MM.1S (cell line): ENCODE results near the gene RCOR1.

Source experiments
- DNase-seq: peaks from one replicate; pipeline ENCODE4 v3.0.0-alpha.2; 2015
- H2AFZ ChIP-seq: fragments of 300-600 bp; sonication (generic); 2 replicates; pipeline ENCODE4 v1.6.0; 2016; ENCODE audit warnings: antibody characterized with exemption, low read length
- H3F3A ChIP-seq: fragments of 300-600 bp; sonication (generic); 2 replicates; pipeline ENCODE4 v1.6.1; 2016; ENCODE audit warnings: mild to moderate bottlenecking, antibody characterized with exemption, low read length, moderate library complexity, mixed read lengths; ENCODE audit not compliant: insufficient read depth
- H3K27ac ChIP-seq: fragments of 300-600 bp; sonication (generic); 2 replicates; pipeline ENCODE4 v1.5.1; 2016; ENCODE audit warnings: mild to moderate bottlenecking, low read length
- H3K27me3 ChIP-seq: fragments of 300-600 bp; sonication (generic); replicated peaks from 2 replicates; pipeline ENCODE4 v1.6.0; 2016; ENCODE audit warnings: low read length; ENCODE audit not compliant: insufficient read depth
- H3K36me3 ChIP-seq: fragments of 300-600 bp; sonication (generic); replicated peaks from 2 replicates; pipeline ENCODE4 v1.6.1; 2016; ENCODE audit warnings: mild to moderate bottlenecking, low read length, mixed read lengths; ENCODE audit not compliant: insufficient read depth
- H3K4me1 ChIP-seq: fragments of 300-600 bp; sonication (generic); 2 replicates; pipeline ENCODE4 v1.6.1; 2016; ENCODE audit warnings: low read length, mixed read lengths
- H3K4me2 ChIP-seq: fragments of 300-600 bp; sonication (generic); 2 replicates; pipeline ENCODE4 v1.6.0; 2016; ENCODE audit warnings: low read depth, low read length
- H3K4me3 ChIP-seq: fragments of 300-600 bp; sonication (generic); 2 replicates; pipeline ENCODE4 v1.5.1; 2016; ENCODE audit warnings: low read length, mixed read lengths
- H3K79me2 ChIP-seq: fragments of 300-600 bp; sonication (generic); 2 replicates; pipeline ENCODE4 v1.6.1; 2016; ENCODE audit warnings: mixed run types, low read length, mixed read lengths
- H3K9ac ChIP-seq: fragments of 300-600 bp; sonication (generic); 2 replicates; pipeline ENCODE4 v1.6.1; 2016; ENCODE audit warnings: low read length, mixed read lengths
- H3K9me2 ChIP-seq: fragments of 300-600 bp; sonication (generic); replicated peaks from 2 replicates; pipeline ENCODE4 v1.6.1; 2016; ENCODE audit warnings: mild to moderate bottlenecking, low read length, mixed read lengths; ENCODE audit not compliant: insufficient read depth
- H3K9me3 ChIP-seq: fragments of 300-600 bp; sonication (generic); replicated peaks from 2 replicates; pipeline ENCODE4 v1.6.1; 2016; ENCODE audit warnings: mild to moderate bottlenecking, low read length, mixed read lengths; ENCODE audit not compliant: insufficient read depth
- H4K20me1 ChIP-seq: fragments of 300-600 bp; sonication (generic); 2 replicates; pipeline ENCODE4 v1.6.1; 2016; ENCODE audit warnings: mild to moderate bottlenecking, low read length, moderate library complexity, mixed read lengths; ENCODE audit not compliant: insufficient read depth
- CTCF ChIP-seq: fragments of 300-600 bp; sonication (generic); IDR thresholded peaks from 2 replicates; pipeline ENCODE4 v1.5.1; 2016; ENCODE audit warnings: antibody characterized with exemption, low read length, mixed read lengths
- EZH2 ChIP-seq: fragments of 300-600 bp; sonication (generic); optimal IDR thresholded peaks from 2 replicates; pipeline ENCODE3; 2017; ENCODE audit warnings: low read depth, mild to moderate bottlenecking, antibody characterized with exemption, low read length, mixed read lengths
- EZH2phosphoT487 ChIP-seq: fragments of 300-600 bp; sonication (generic); IDR thresholded peaks from 2 replicates; pipeline ENCODE4 v1.6.1; 2018; ENCODE audit warnings: antibody characterized with exemption, low read length

The RCOR1 gene

DNA sequence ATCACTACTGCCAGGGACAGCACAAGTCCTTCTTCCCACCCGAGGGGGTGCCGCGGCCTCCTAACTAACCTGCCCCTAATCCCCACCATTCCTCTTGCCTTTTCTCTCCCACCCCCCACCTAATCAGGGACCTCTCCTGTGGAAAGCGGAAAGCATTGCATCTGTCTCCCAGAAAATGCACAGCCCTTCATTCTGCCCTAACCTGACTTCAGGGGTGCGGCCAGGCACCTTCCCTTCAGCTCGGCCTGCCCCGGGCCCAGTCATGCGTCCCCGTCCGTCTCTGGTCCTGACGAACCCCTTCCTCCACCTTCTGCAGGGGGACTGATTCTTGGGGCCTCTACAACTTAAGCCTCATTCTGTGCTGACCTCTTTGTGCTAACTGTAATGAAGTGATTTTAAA is 140.9 kb downstream of the RCOR1 start:
- no peaks in the 10 kb centered on the region for H3F3A ChIP-seq
- no peak overlapping the region for H3K9ac ChIP-seq
- no peaks in the 10 kb centered on the region for H4K20me1 ChIP-seq
- no peak for TF ChIP-seq CTCF
- TF ChIP-seq EZH2phosphoT487: no peak
- no peak for TF ChIP-seq EZH2
- no peak overlapping the region for H3K4me3 ChIP-seq
- no peaks in the 10 kb centered on the region for H3K79me2 ChIP-seq
- H3K27me3 ChIP-seq: no peaks in the 10 kb centered on the region
- H3K27ac ChIP-seq: no peak overlapping the region
- no peak overlapping the region for H3K4me2 ChIP-seq
- H2AFZ ChIP-seq: no peak overlapping the region
- no peaks in the 10 kb centered on the region for H3K36me3 ChIP-seq
- H3K9me2 ChIP-seq: no peaks in the 10 kb centered on the region
- no peaks in the 10 kb centered on the region for H3K9me3 ChIP-seq
- H3K4me1 ChIP-seq: no peaks in the 10 kb centered on the region
- no peak for DNase-seq

GRCh38 chr14:102734436-102734835 is 142.0 kb downstream of the RCOR1 start:
- no peaks in the 10 kb centered on the region for H3F3A ChIP-seq
- TF ChIP-seq CTCF: no peak
- no peak for TF ChIP-seq EZH2phosphoT487
- no peak for TF ChIP-seq EZH2
- H3K9ac ChIP-seq: no peak overlapping the region
- no peak overlapping the region for H3K27ac ChIP-seq
- H3K79me2 ChIP-seq: no peaks in the 10 kb centered on the region
- H3K36me3 ChIP-seq: no peaks in the 10 kb centered on the region
- DNase-seq: no peak
- no peaks in the 10 kb centered on the region for H3K4me1 ChIP-seq
- no peak overlapping the region for H3K4me2 ChIP-seq
- no peaks in the 10 kb centered on the region for H3K9me3 ChIP-seq
- no peak overlapping the region for H3K4me3 ChIP-seq
- H4K20me1 ChIP-seq: no peaks in the 10 kb centered on the region
- no peaks in the 10 kb centered on the region for H3K9me2 ChIP-seq
- H2AFZ ChIP-seq: no peak overlapping the region
- H3K27me3 ChIP-seq: no peaks in the 10 kb centered on the region

- H3K9ac ChIP-seq: no peak overlapping the region
- H3K9me3 ChIP-seq: no peaks in the 10 kb centered on the region
- no peaks in the 10 kb centered on the region for H3K4me1 ChIP-seq
- H3K4me2 ChIP-seq: no peak overlapping the region
- no peaks in the 10 kb centered on the region for H3K36me3 ChIP-seq
- H3K79me2 ChIP-seq: no peaks in the 10 kb centered on the region
- TF ChIP-seq EZH2phosphoT487 (no peak), CTCF (no peak), EZH2 (no peak)
- no peak overlapping the region for H3K4me3 ChIP-seq
- H3K27ac ChIP-seq: no peak overlapping the region
- H3K27me3 ChIP-seq: no peaks in the 10 kb centered on the region
- no peak overlapping the region for H2AFZ ChIP-seq
- no peaks in the 10 kb centered on the region for H4K20me1 ChIP-seq
- no peak for DNase-seq
- no peaks in the 10 kb centered on the region for H3K9me2 ChIP-seq
- H3F3A ChIP-seq: no peaks in the 10 kb centered on the region
Measured at GRCh38 chr14:102736956-102737355, 144.5 kb downstream of the RCOR1 start.
